HG02623 (cell line): ENCODE data around the gene DPP4.
"Not testable (repeated sequence)": the region's sequence is repeated elsewhere in the genome, so short reads cannot be mapped to it uniquely, and the experiment has no call there.

Experiments used
- ATAC-seq: cut with Tn5 transposase; IDR thresholded peaks from one replicate; pipeline ENCODE4 v1.9.1; 2021; ENCODE audit warnings: moderate library complexity; ENCODE audit not compliant: unreplicated experiment

Gene DPP4

GRCh38 chr2:161991991-161992390 lies 82.0 kb downstream of the DPP4 start:
- ATAC-seq = no peak

- no peak for ATAC-seq
Measured at GRCh38 chr2:161990741-161991140, 83.3 kb downstream of the DPP4 start.

- ATAC-seq = no peak
Measured at GRCh38 chr2:161990036-161990435, 84.0 kb downstream of the DPP4 start.

GRCh38 chr2:161988589-161988988 lies 85.4 kb downstream of the DPP4 start:
- ATAC-seq = no peak

- no peak for ATAC-seq
Measured at GRCh38 chr2:161987311-161987710, 86.7 kb downstream of the DPP4 start.

- ATAC-seq = no peak
Measured at GRCh38 chr2:161983866-161984265, 90.1 kb downstream of the DPP4 start.

GRCh38 chr2:161983331-161983651 lies 90.7 kb downstream of the DPP4 start:
- no peak for ATAC-seq

- no peak for ATAC-seq
Measured at GRCh38 chr2:161982548-161983330, 91.3 kb downstream of the DPP4 start.

- ATAC-seq = no peak
Measured at GRCh38 chr2:161981679-161982250, 92.2 kb downstream of the DPP4 start.

GRCh38 chr2:161980976-161981375 lies 93.0 kb downstream of the DPP4 start:
- no peak for ATAC-seq

- no peak for ATAC-seq
Measured at GRCh38 chr2:161979490-161979889, 94.5 kb downstream of the DPP4 start.

- not testable (repeated sequence) for ATAC-seq
Measured at GRCh38 chr2:161977926-161978325, 96.1 kb downstream of the DPP4 start.

- no peak for ATAC-seq
Measured at GRCh38 chr2:161976917-161977316, 97.1 kb downstream of the DPP4 start.

GRCh38 chr2:161976295-161976694 lies 97.7 kb downstream of the DPP4 start:
- no peak for ATAC-seq

- ATAC-seq = no peak
Measured at GRCh38 chr2:161975813-161976160, 98.2 kb downstream of the DPP4 start.

- ATAC-seq = no peak
Measured at GRCh38 chr2:161975062-161975812, 98.8 kb downstream of the DPP4 start.

- ATAC-seq = no peak
Measured at GRCh38 chr2:161974461-161974860, 99.6 kb downstream of the DPP4 start.

GRCh38 chr2:161972866-161973265 lies 101.1 kb downstream of the DPP4 start:
- no peak for ATAC-seq

GRCh38 chr2:161972232-161972631 lies 101.8 kb downstream of the DPP4 start:
- no peak for ATAC-seq

GRCh38 chr2:161971551-161971950 lies 102.5 kb downstream of the DPP4 start:
- no peak for ATAC-seq

GRCh38 chr2:161969159-161969558 lies 104.9 kb downstream of the DPP4 start:
- no peak for ATAC-seq

GRCh38 chr2:161965994-161966393 lies 108.0 kb downstream of the DPP4 start:
- ATAC-seq = no peak
